GM18520 (cell line): Measurements from ENCODE around the gene USF3.

Experiments used
- ATAC-seq: cut with Tn5 transposase; IDR thresholded peaks from one replicate; pipeline ENCODE4 v1.9.1; 2021; ENCODE audit not compliant: unreplicated experiment

The USF3 gene

GRCh38 chr3:113614402-113614801 is 82.0 kb downstream of the USF3 start:
- ATAC-seq = no peak

- ATAC-seq = peak; percentile 1
These were observed 89.2 kb downstream of the USF3 start for GRCh38 chr3:113607219-113607596.

- peak; percentile 99 for ATAC-seq
These were observed 89.8 kb downstream of the USF3 start for GRCh38 chr3:113606539-113607218.

- no peak for ATAC-seq
These were observed 93.6 kb downstream of the USF3 start for GRCh38 chr3:113602836-113603235.

- ATAC-seq = no peak
These were observed 94.2 kb downstream of the USF3 start for GRCh38 chr3:113602256-113602655.

GRCh38 chr3:113601240-113601639 is 95.2 kb downstream of the USF3 start:
- no peak for ATAC-seq

- ATAC-seq = no peak
These were observed 95.8 kb downstream of the USF3 start for GRCh38 chr3:113600418-113601182.
